GM10248 (cell line): Measurements from ENCODE around the gene CCDC141.

Source experiments
- CTCF ChIA-PET: fragments of 300-600 bp; sonication (Branson Sonifier 250); formaldehyde crosslinking; extraction: SDS; loops from one replicate; lab custom pipeline; 2021; ENCODE audit warnings: antibody characterized with exemption; lab: Yijun Ruan, JAX
- POLR2A ChIA-PET: fragments of 350-650 bp; sonication (Branson Sonifier 250); formaldehyde crosslinking; extraction: SDS; loops from one replicate; lab custom pipeline; 2020; ENCODE audit warnings: antibody characterized with exemption; lab: Yijun Ruan, JAX
- DNase-seq: peaks from one replicate; pipeline ENCODE4 v3.0.0; 2012; ENCODE audit errors: extremely low spot score
- TF ChIP-seq, protein P1 (sequence below): IDR thresholded peaks from 2 replicates; pipeline ENCODE4 v1.5.1; 2012; ENCODE audit warnings: mild to moderate bottlenecking, low read depth; ENCODE audit errors: extremely low read depth, missing control alignments, control extremely low read depth

Gene CCDC141

GRCh38 chr2:178895872-178896271 is 154.1 kb downstream of the CCDC141 start:
- CTCF ChIA-PET, result interaction anchor here (1.0 to 2.1 kb wide), 3 partner anchors 14 to 124 kb away, joined by 3 to 7 read pairs (median 5); no protein-coding TSS in a partner anchor
- POLR2A ChIA-PET, result no interaction called here

GRCh38 chr2:178895171-178895570 is 154.8 kb downstream of the CCDC141 start:
- TF ChIP-seq, protein P1, sequence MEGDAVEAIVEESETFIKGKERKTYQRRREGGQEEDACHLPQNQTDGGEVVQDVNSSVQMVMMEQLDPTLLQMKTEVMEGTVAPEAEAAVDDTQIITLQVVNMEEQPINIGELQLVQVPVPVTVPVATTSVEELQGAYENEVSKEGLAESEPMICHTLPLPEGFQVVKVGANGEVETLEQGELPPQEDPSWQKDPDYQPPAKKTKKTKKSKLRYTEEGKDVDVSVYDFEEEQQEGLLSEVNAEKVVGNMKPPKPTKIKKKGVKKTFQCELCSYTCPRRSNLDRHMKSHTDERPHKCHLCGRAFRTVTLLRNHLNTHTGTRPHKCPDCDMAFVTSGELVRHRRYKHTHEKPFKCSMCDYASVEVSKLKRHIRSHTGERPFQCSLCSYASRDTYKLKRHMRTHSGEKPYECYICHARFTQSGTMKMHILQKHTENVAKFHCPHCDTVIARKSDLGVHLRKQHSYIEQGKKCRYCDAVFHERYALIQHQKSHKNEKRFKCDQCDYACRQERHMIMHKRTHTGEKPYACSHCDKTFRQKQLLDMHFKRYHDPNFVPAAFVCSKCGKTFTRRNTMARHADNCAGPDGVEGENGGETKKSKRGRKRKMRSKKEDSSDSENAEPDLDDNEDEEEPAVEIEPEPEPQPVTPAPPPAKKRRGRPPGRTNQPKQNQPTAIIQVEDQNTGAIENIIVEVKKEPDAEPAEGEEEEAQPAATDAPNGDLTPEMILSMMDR, result no peak
- CTCF ChIA-PET, result interaction anchor here (1.6 to 3.2 kb wide), 3 partner anchors 16 to 125 kb away, joined by 5 to 10 read pairs (median 8); no protein-coding TSS in a partner anchor
- POLR2A ChIA-PET, result no interaction called here
- DNase-seq, result no peak

More at GRCh38 chr2:178895872-178896271, 154.1 kb downstream of the CCDC141 start:
- DNase-seq, result no peak
- TF ChIP-seq, protein P1, result no peak

DNA sequence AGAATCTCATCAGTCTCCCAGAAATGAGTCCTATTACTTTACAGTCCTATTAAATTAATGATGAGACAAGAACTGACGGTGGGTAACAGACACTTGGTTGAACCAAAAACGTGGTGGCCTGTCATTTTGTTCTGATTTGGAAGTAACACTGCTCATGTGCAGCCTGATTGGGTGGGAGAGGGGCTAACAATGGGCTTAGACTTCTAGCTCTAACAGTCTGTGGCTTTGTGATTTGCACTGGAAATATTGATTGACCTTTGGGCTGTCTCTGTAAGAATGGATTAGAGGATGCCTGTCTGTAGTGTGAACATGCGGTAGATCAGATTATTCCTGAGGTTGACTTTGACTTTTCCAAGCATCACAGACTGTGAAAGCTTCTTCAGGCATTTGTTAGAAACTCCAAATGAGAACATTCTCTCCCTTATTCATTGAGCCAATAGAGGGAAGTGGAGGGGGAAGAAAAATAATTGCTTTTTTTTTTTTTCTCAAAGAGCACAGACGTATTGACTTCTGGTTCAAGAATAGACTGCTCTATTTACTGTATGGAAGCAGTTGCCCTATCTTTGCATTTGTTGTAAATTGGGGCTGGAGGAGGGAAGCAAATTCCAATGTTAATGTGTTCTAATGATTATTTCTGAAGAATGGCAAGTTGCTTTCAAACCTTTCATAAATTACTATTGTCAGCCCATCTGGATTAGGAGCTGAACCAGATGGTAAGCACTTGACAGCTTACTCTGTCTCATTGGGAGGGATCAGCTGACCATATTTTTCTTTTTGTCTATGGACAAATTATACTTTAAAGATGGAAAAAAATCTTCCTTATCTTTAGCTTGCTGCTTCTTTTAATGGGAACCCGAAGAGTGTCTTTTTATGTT is 156.9 kb downstream of the CCDC141 start:
- POLR2A ChIA-PET, result no interaction called here
- no peak for DNase-seq
- CTCF ChIA-PET, result interaction anchor here (0.8 to 3.2 kb wide), 11 partner anchors 7 to 237 kb away, joined by 3 to 16 read pairs (median 8); no protein-coding TSS in a partner anchor
- TF ChIP-seq, protein P1, result no peak

DNA sequence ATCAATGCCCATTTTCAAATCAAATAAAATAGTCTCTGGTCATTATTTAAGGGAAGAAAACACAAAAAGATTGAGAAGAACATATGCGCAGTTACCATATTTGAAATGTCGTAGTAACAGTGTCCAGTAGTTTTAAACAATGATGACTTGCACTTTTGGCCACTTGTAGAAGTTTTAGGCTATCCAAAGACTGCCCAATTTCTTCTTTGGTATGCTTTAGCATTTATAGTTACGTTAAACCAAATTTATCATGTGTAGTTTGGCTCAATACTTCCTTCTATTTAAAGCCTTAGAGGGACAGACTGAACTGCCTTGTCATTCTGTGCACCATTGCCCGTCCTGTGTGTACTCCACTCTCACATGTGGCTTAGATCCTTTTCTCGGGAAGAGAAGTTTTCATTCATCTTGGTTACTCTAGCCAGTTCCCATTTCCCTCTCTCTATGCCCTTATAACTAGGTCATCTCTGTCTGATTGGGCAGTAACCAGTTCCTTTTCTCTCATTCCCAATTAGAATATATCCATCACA is 157.9 kb downstream of the CCDC141 start:
- ChIA-PET CTCF (interaction anchor here (1.0 to 4.8 kb wide), 23 partner anchors 9 to 549 kb away, joined by 4 to 31 read pairs (median 7); no protein-coding TSS in a partner anchor), POLR2A (no interaction called here)
- no peak for DNase-seq
- TF ChIP-seq, protein P1, result no peak

GRCh38 chr2:178891265-178891958 is 158.5 kb downstream of the CCDC141 start:
- DNase-seq, result peak; percentile 34
- ChIA-PET CTCF (interaction anchor here (0.7 to 4.8 kb wide), 34 partner anchors 10 to 828 kb away, joined by 3 to 31 read pairs (median 5); no protein-coding TSS in a partner anchor), POLR2A (no interaction called here)

More at GRCh38 chr2:178891265-178891958, 158.5 kb downstream of the CCDC141 start:
- TF ChIP-seq, protein P1, result peak; percentile 84
